Activated CD4-positive, alpha-beta T cell treated with anti-CD3 and anti-CD28 coated beads, Interleukin-2, amount 50 U/mL, for 24 hours (primary cell): ENCODE results near the gene ATP6V0E1.

ENCODE experiments used
- DNase-seq, 2 donors: peaks; one replicate each; pipeline ENCODE4 v3.0.0-alpha.2; 2020; ENCODE audit warnings: low read depth in 1 of 2, low spot score in 1 of 2

The ATP6V0E1 gene

DNA sequence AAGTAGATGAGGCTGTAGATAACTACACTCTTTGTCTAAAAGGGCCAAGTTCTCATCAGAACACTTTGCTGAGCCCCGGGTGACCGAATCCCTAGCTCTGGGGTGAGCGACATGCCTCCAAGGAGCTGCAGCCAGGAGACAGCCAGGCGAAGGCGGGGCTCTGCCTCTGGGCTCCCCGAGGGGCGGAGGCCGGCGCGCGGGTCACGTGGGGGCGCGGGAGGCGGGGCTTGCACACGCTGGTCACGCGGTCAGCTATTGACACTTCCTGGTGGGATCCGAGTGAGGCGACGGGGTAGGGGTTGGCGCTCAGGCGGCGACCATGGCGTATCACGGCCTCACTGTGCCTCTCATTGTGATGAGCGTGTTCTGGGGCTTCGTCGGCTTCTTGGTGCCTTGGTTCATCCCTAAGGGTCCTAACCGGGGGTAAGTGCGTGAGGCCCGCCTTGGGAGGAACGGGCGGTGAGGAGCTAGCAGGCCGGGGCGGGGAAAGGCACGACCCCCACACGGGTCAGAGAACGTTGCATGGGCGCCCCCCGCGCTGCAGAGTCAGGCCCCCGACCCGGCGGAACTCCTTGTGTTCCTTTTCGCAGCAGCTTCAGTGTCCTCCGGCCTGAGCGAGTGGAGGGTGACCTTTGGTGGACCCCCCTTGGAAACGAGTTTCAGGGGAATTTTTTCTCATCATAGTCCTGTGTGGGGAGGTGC is at the start of gene ATP6V0E1:
Gene ATP6V0E1 (plus strand): TSS at position 230 of the 702 bp plus-strand sequence. CDS start 90 bp downstream, at position 320.
- peak; percentile 88 to 91 for DNase-seq

DNA sequence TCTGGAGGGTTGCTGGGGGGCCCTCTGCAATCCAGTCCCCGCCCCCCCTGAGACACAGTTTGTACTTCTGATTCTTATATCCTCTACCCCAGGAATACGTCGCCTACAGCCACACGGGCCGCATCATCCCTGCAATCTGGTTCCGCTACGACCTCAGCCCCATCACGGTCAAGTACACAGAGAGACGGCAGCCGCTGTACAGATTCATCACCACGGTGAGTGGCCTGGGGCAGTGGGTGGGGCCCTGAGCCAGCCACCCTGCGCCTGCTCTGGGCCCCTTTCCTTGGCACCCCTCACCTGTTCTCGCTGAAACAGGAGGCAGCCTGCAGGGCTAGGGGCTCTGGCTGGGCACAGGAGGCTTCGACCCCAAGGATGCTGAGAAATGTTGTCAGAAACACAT is 48.5 kb upstream of the ATP6V0E1 start:
- no peak for DNase-seq

- no peak for DNase-seq
Measured at GRCh38 chr5:172936401-172936800, 47.2 kb upstream of the ATP6V0E1 start.

DNA sequence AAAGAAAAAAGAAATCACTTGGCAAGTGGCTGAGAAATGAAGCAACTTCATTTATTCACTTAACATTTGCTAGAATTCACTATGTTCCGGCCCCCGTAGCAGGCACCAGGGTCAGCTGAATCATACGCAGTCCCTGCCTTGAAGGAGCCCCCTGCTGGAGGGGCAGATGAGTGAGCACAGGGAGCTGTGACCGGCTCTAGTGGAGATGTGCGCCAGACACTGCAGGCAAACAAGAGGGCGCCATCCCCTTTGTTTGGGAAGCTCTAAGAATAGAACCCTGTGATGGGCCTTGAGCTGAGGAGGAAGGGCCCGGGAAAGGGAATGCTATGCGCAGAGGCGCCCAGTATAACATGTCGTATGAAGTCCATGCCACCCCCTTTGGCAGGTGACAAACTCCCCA is 44.5 kb upstream of the ATP6V0E1 start:
- DNase-seq, result no peak

DNA sequence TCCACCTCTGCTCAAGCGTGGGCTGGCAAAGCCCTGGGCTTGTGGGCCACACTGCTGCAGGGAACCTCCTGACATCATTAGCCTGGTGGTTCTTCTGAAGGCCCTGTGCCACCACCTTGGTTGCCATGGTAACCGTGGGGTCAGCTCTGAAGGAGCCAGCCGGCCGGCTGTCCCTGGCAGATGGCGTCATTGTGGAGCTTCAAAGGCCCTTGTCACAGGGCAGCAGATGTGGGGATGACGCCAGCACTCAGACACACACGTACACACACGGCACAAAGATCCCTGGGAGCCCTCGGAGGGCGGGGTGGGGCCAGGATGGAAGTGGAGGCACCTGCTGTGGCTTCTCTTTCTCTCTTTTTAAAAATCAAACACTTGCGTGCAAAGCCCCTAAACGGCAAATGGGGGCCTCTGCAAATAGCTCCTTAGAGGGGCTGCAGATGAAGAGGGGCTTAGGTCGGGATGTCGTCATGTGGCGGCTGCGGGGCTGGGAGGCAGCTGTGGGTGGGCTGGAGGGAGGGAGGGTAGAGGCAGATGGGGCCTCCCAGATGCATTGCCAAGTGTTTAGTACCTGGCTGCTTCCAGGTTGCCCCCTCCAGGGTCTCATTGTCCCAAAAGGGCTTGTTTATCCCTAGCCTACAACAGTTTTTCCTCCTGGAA is 43.8 kb upstream of the ATP6V0E1 start:
- no peak for DNase-seq

- DNase-seq, result no peak
Measured at GRCh38 chr5:172940268-172941066, 43.1 kb upstream of the ATP6V0E1 start.

DNA sequence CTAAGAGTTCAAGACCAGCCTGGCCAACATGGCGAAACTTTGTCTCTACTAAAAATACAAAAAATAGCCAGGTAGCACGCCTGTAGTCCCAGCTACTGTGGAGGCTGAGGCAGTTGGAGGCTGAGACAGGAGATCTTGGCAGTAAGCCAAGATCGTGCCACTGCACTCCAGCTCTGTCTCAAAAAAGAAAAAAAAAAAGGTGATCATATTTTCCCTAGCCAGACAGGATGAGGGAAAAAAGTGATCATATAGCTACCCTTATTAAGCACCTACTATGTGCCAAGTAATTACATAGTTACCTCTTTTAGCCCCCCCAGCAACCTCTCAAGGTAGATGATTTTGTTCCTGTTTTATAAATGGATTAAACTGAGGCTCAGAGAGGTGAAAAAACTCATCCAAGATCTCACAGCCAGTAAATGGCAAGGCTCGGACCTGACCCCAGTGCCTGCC is 42.5 kb upstream of the ATP6V0E1 start:
- DNase-seq, result no peak

DNA sequence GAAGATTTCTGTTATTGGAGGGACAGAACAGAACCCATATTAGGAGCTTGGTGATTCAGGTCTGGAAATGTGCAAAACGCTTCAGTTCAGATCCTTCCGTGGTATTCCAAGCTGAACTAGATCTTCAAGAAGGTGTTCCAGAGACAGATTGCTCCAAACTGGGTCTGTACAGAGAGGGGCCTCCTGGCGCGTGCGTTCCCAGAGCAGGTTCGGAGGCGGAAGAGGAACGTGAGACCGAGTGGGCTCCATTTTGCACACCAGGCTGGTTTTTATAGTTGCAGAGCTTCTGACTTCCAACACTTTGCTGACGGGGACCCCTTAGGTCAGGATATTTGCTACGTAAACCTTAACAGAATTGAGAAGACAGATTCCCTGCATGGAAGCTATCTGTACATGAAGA is 41.0 kb upstream of the ATP6V0E1 start:
- no peak for DNase-seq

DNA sequence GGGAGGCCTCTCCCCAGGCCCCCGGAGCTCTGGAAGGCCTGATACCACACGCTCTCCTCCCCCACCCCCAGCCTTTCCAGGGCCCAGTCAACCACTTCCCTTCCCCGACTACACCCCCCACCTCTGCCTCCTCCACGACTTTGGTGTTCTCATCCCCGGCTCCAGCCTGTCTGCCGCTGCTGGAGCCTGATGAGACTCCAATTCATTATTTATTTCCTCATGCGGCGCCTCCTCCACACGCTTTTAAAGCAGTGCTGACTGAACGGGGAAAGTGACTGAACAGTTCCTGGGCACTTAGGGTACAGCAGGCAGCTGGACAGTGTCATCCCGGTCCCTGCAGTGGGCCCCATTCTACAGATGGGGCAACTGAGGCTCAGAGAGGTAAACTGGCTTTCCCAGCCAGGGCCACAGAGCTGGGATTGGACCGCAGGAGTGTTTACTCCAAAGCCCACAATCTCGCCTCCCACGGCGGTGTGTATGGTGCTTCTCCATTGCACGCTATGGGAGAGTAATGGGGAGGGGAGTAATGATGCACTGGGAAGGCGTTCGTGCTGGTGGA is 40.2 kb upstream of the ATP6V0E1 start:
- DNase-seq, result no peak

GRCh38 chr5:172943906-172944305 is 39.7 kb upstream of the ATP6V0E1 start:
- DNase-seq, result no peak

DNA sequence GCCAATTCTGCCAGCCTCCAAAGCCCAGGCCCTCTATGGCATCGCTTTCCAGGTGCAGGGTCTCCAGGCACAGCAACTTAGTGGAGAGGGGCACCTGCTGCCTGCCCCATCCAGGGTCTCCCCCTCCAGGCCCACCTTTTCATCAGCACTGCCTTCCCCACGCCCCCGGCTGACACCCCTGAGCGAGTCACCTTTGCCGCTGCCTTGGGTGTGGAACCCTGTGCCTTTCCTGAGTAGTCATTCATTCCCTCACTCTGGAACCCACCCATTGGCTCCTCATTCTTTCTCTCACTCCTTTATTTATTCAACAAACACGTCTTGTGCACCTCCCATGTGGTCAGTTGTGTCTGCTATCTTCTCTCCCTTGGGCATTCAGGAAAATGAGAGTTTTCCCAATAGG is 38.8 kb upstream of the ATP6V0E1 start:
- DNase-seq, result no peak

DNA sequence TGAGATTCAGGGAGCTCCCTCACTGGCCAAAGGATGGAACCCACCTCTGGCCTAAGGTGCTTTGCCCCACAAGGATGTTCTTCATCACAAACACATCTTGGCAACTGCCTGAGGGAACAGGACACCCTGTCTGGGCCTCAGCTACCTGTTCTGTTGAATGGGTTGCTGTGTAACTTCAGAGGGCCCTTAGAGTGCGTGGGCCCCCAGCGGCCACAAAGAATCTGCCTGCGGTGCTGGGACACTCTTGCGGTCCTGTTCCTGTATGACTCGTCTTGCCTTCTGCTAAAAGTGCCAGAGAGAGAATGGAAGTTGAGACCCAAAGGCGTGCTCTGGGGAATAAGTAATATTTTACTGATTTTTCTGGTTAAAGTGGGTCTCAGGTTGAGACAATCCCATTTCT is 38.4 kb upstream of the ATP6V0E1 start:
- DNase-seq, result no peak

DNA sequence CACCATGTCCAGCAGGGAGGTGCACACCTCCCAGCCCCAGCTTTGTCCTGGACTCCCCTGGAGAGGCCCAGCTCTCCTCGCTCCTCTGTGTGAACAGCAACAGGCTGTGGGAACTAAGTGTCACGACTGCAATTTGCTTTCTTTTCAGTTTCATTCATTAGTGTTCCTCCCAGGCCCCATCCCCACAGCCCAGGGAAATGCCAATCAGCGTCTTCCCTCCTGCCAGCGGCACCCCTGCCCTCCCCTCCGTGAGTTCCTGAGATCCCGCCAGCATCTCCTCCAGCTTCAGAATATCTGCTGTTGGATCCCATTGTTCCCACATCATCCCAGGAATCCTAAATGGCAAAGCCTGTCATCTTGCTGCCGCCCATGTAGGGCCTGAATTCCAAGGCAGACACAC is 37.4 kb upstream of the ATP6V0E1 start:
- no peak for DNase-seq

DNA sequence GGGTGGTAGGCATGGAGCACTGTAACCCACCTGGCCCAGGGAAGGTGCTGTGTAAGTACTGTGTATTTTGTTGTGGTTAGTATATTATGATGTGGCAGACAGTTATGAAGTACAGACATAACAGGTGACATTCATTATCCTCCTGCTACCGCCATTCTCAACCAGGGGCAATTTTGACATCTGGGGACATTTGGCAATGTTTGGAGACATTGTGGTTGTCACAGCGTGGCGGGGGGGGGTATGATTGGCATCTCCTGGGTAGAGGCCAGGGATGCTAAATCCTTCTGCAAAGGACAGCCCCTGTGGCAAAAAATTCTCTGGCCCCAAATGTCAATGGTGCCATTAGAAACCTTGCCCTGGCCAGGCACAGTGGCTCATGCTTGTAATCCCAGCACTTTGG is 34.1 kb upstream of the ATP6V0E1 start:
- DNase-seq, result no peak

DNA sequence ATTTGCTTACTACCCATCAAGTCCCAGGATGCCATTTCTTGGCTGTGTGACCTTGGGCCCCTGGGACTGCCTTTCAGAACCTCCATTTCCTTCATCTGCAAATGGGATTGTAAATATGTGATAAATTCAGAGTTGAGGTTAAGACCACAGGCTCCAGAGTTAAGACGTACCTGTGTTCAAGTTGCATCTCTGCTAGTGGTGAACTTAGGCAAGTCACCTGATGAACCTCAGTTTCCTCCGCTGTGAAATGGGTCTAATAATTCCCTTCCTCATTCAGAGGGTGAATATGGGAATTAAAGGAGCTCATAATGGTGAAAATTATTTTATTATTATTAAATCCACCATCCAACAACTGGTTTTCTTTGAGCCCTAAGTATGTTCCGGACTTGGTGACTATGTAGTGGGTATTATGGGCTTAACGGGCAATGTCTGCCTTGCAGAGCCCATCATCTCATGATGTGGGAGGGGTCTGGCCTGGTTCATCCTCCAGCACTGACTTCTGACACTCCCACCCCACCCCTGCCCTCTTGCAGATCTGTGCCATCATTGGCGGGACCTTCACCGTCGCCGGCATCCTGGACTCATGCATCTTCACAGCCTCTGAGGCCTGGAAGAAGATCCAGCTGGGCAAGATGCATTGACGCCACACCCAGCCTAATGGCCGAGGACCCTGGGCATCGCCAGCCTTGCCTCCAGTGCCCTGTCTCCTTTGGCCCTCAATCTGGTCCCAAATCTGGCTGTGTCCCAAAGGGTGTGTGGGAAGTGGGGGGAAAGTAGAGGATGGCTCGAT is 33.2 kb upstream of the ATP6V0E1 start:
- DNase-seq, result no peak

GRCh38 chr5:172951371-172952033 is 32.1 kb upstream of the ATP6V0E1 start:
- DNase-seq, result no peak

DNA sequence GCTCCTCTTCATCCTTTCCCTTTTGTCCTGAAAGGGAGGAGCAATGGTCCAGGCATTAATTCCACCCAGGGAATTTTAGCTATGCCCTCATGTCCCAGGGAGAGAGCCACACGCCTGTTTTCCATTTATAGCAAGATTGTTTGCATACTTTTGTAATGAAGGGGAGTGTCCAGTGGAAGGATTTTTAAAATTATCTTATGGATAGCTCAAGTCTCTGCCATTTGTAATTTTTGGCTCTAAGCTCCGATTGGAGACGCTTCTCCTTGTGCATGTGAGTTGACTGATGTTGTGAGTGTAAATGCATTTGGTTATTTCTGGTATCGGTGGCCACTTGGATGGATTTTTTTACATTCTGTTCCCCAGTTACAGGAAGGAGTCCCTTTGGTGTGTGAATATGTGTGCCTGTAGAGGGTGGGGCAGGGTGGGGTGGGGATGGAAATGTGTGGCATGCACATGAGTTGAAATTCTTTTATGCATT is 31.5 kb upstream of the ATP6V0E1 start:
- DNase-seq, result no peak

- no peak for DNase-seq
Measured at GRCh38 chr5:172953776-172954675, 29.5 kb upstream of the ATP6V0E1 start.

DNA sequence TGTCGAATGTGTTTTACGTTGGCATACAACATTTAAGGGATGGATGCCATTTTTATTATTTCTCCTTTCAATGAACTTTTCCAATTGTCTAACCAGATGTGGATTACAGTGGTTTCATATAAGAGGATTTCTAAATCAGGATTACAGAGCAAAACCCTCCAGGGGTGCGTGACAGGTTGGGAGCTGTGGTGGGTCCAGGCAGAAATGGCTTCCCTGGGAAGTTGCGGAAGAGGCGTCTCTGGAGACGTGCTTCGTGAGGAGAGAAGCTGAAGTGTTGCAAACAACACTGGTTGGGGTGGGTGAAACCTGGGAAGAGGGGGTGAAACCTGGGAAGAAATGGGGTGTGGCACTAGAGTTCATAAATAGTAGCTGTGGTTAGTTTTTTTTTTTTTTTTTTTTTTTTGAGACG is 28.8 kb upstream of the ATP6V0E1 start:
- no peak for DNase-seq
